ENCODE results near the gene TAF1B.

TAF1B gene
- total RNA-seq, result 17.5 to 40.2 (median 34.4) reads per million in 9 experiments

- H3K4me3 Mint-ChIP-seq, result peak within 1 kb of the TSS; percentile 83 to 89
- peak within 1 kb of the TSS; percentile 82 to 96 for H3K27ac Mint-ChIP-seq
- no peaks in the 10 kb centered on the region for H3K9me3 Mint-ChIP-seq
- no peaks in the 10 kb centered on the region for H3K27me3 Mint-ChIP-seq
- peaks cover 30% of the 10 kb centered on the region for H3K36me3 Mint-ChIP-seq (ENCODE audit: insufficient read depth)
- ATAC-seq (replicated peaks), result peak; percentile 79
- H3K4me1 Mint-ChIP-seq (ENCODE audit: low read depth in 2 of 2), result peaks cover 23 to 41% of the 10 kb centered on the region in 2 donors
- peak; percentile 74 to 80 (median 75) for DNase-seq
Measured at GRCh38 chr2:9843229-9844035, at the start of gene TAF1B. Gene TAF1B (plus strand): TSS chr2:9843474. CDS start chr2:9843542, 68 bp downstream.

GRCh38 chr2:9793918-9794717 lies 49.2 kb upstream of the TAF1B start:
- Mint-ChIP-seq H3K27ac (peak overlapping the region; percentile 20 to 59), H3K4me1 (ENCODE audit: low read depth in 2 of 2) (peaks cover 7 to 20% of the 10 kb centered on the region in 2 donors), H3K4me3 (no peak overlapping the region), H3K9me3 (no peaks in the 10 kb centered on the region), H3K27me3 (no peaks in the 10 kb centered on the region), H3K36me3 (ENCODE audit: insufficient read depth) (no peaks in the 10 kb centered on the region)
- DNase-seq (no peak), ATAC-seq (replicated peaks) (no peak)

- peaks cover 14 to 30% of the 10 kb centered on the region in 2 donors for H3K4me1 Mint-ChIP-seq (ENCODE audit: low read depth in 2 of 2)
- ATAC-seq (replicated peaks), result no peak
- H3K36me3 Mint-ChIP-seq (ENCODE audit: insufficient read depth), result peaks cover 2% of the 10 kb centered on the region
- H3K9me3 Mint-ChIP-seq, result no peaks in the 10 kb centered on the region
- H3K27me3 Mint-ChIP-seq, result no peaks in the 10 kb centered on the region
- DNase-seq, result no peak
- H3K27ac Mint-ChIP-seq, result no peak overlapping the region
- no peak overlapping the region for H3K4me3 Mint-ChIP-seq
Measured at GRCh38 chr2:9795071-9795470, 48.2 kb upstream of the TAF1B start.

GRCh38 chr2:9796056-9797010 lies 46.9 kb upstream of the TAF1B start:
- peaks cover 17 to 36% of the 10 kb centered on the region in 2 donors for H3K4me1 Mint-ChIP-seq (ENCODE audit: low read depth in 2 of 2)
- H3K9me3 Mint-ChIP-seq, result no peaks in the 10 kb centered on the region

GRCh38 chr2:9797086-9797485 lies 46.2 kb upstream of the TAF1B start:
- no peak for DNase-seq
- Mint-ChIP-seq H3K27me3 (no peaks in the 10 kb centered on the region), H3K27ac (no peak overlapping the region), H3K9me3 (no peaks in the 10 kb centered on the region), H3K4me3 (no peak overlapping the region), H3K36me3 (ENCODE audit: insufficient read depth) (peaks cover 13% of the 10 kb centered on the region), H3K4me1 (ENCODE audit: low read depth in 2 of 2) (peaks cover 17 to 39% of the 10 kb centered on the region in 2 donors)
- no peak for ATAC-seq (replicated peaks)

More at GRCh38 chr2:9796056-9797010, 46.9 kb upstream of the TAF1B start:
- Mint-ChIP-seq H3K36me3 (ENCODE audit: insufficient read depth) (peaks cover 8% of the 10 kb centered on the region), H3K4me3 (no peak overlapping the region), H3K27ac (no peak overlapping the region), H3K27me3 (no peaks in the 10 kb centered on the region)
- DNase-seq, result no peak
- ATAC-seq (replicated peaks), result no peak

- H3K27me3 Mint-ChIP-seq, result no peaks in the 10 kb centered on the region
- peak overlapping the region; percentile 28 to 81 for H3K27ac Mint-ChIP-seq
- peaks cover 13% of the 10 kb centered on the region for H3K36me3 Mint-ChIP-seq (ENCODE audit: insufficient read depth)
- H3K4me1 Mint-ChIP-seq (ENCODE audit: low read depth in 2 of 2), result peaks cover 17 to 39% of the 10 kb centered on the region in 2 donors
- no peak for DNase-seq
- H3K4me3 Mint-ChIP-seq, result no peak overlapping the region
- no peaks in the 10 kb centered on the region for H3K9me3 Mint-ChIP-seq
- ATAC-seq (replicated peaks), result no peak
Measured at GRCh38 chr2:9797681-9798556, 45.4 kb upstream of the TAF1B start.

GRCh38 chr2:9799011-9799596 lies 44.2 kb upstream of the TAF1B start:
- DNase-seq (no peak), ATAC-seq (replicated peaks) (no peak)
- H3K4me1 Mint-ChIP-seq (ENCODE audit: low read depth in 2 of 2), result peaks cover 17 to 38% of the 10 kb centered on the region in 2 donors
- no peaks in the 10 kb centered on the region for H3K27me3 Mint-ChIP-seq
- H3K27ac Mint-ChIP-seq, result peak overlapping the region; percentile 81 to 97
- no peaks in the 10 kb centered on the region for H3K9me3 Mint-ChIP-seq
- H3K36me3 Mint-ChIP-seq (ENCODE audit: insufficient read depth), result peaks cover 13% of the 10 kb centered on the region
- peak overlapping the region; percentile 84 to 86 for H3K4me3 Mint-ChIP-seq

- Mint-ChIP-seq H3K27me3 (no peaks in the 10 kb centered on the region), H3K9me3 (no peaks in the 10 kb centered on the region), H3K36me3 (ENCODE audit: insufficient read depth) (peaks cover 13% of the 10 kb centered on the region), H3K4me1 (ENCODE audit: low read depth in 2 of 2) (peaks cover 17 to 36% of the 10 kb centered on the region in 2 donors), H3K27ac (peak overlapping the region; percentile 81 to 97), H3K4me3 (peak overlapping the region; percentile 84 to 86)
- peak; percentile 85 to 92 (median 88) for DNase-seq
- ATAC-seq (replicated peaks), result peak; percentile 52
Measured at GRCh38 chr2:9799729-9800632, 43.3 kb upstream of the TAF1B start.

GRCh38 chr2:9800639-9800974 lies 42.7 kb upstream of the TAF1B start:
- Mint-ChIP-seq H3K4me3 (peak overlapping the region; percentile 84 to 86), H3K27ac (peak overlapping the region; percentile 60 to 97), H3K27me3 (no peaks in the 10 kb centered on the region), H3K4me1 (ENCODE audit: low read depth in 2 of 2) (peaks cover 17 to 36% of the 10 kb centered on the region in 2 donors), H3K9me3 (no peaks in the 10 kb centered on the region), H3K36me3 (ENCODE audit: insufficient read depth) (peaks cover 13% of the 10 kb centered on the region)
- ATAC-seq (replicated peaks) (no peak), DNase-seq (no peak)

GRCh38 chr2:9800975-9801726 lies 42.1 kb upstream of the TAF1B start:
- Mint-ChIP-seq H3K4me1 (ENCODE audit: low read depth in 2 of 2) (peaks cover 17 to 36% of the 10 kb centered on the region in 2 donors), H3K27ac (peak overlapping the region; percentile 60 to 97), H3K9me3 (no peaks in the 10 kb centered on the region), H3K36me3 (ENCODE audit: insufficient read depth) (peaks cover 13% of the 10 kb centered on the region), H3K27me3 (no peaks in the 10 kb centered on the region), H3K4me3 (peak overlapping the region in 1 of 2 donors; percentile 86)
- ATAC-seq (replicated peaks) (peak; percentile 84), DNase-seq (peak in 2 of 3 experiments; percentile 71 to 75)

Data from effector memory CD8-positive, alpha-beta T cell (primary cell).